Right lung (tissue), 10 donors: ENCODE data around the gene PSG6. TPM values are rescaled to one million over a fixed set of nuclear protein-coding genes. Genes with fewer than 3 reads are reported as not detected.
"Not testable (repeated sequence)": the region's sequence is repeated elsewhere in the genome, so short reads cannot be mapped to it uniquely, and the experiment has no call there.

Experiments
- DNase-seq, 2 donors: peaks; one replicate each; pipeline ENCODE4 v3.0.0-alpha.2; 2013
- long read RNA-seq, 8 donors: transcript quantifications; one replicate each; lab custom pipeline, GENCODE V29; 2026
- polyA plus RNA-seq, 5 donors: library from polyadenylated mRNA; unstranded; fragments of 120-200 nt; gene quantifications; one replicate each; pipeline versions ENCODE4 v1.2.1 to v1.2.3, GENCODE V29; 2013; ENCODE audit warnings: inconsistent platforms in 1 of 5, low replicate concordance in 1 of 5; ENCODE audit not compliant: insufficient read length in 5 of 5, insufficient read depth in 1 of 5

PSG6 gene
- polyA plus RNA-seq = under 1 TPM in 2 of 5 donors, not detected in 3; 0.20 to 0.30 TPM
- long read RNA-seq, donor 1, partial matches to known transcripts = 0 of 4 reads
- long read RNA-seq, donor 1, other reads (novel, unspliced or antisense) = 0 of 4 reads
- long read RNA-seq, donor 2 = 0 reads
- long read RNA-seq, donor 3 = 0 reads
- long read RNA-seq, donor 4 = 0 reads
- long read RNA-seq, donor 5 = 0 reads
- long read RNA-seq, donor 6 = 0 reads
- long read RNA-seq, donor 7 = 0 reads
- long read RNA-seq, donor 8 = 0 reads

DNA sequence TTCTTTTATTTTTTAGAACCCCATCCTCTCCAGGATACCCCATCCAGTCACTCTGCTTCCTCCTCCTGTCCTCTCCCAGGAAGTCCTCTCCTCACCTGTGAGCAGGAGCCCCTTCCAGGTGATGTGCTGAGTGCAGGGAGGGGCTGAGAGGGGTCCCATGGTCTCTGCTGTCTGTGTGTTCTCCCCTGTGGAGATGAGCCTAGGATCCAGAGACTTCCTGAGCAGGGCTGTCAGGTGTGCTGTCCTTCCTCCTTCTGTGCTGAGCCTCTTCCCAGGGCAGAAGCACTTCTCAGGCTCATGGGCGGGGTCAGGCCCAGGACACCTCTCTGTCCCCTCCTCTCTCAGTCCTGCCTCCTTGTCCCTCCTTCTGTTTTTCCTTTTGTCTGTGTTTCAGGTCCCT lies at the start of gene PSG6:
Gene PSG6, minus strand, starts transcription at position 261 of the 400 bp plus-strand sequence. Its CDS starts 102 bp downstream, at position 159.
- DNase-seq = not testable (repeated sequence)

GRCh38 chr19:42965176-42965575 lies 47.5 kb upstream of the PSG6 start:
- no peak for DNase-seq

DNA sequence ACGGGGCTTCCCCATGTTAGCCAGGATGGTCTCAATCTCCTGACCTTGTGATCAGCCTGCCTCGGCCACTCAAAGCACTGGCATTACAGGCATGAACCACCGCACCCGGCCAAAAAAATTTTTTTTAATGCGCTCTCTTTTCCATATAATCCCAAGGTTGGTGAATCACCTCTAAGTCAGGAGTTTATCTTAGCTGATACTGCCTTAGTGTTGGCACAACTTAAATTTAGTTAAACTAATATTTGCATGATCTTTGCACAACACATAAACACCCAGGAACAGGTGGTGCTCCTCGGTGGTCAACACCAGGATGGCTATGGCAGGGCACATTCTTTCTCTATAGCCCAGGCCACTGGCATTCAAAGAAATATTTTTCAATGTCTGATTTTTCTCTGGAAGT lies 43.4 kb upstream of the PSG6 start:
- no peak for DNase-seq

DNA sequence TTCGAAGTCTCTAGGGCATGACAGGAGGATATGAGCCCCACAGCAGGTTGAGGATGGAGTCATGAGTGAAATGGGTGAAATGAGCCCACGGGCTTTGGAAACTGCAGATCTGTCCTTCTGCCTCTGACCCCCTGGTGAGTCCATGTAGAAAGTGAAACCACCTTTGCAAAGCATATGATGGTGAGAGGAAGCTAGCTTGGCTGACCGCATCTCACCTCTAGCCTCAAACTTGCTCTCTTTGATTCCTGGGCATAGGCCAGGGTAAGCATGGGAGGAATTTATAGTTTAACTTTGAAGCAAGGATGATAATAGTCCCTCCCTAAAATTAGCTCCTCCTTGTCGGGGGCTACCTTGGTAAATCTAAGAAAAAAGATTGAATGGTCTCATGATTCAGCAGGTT lies 34.4 kb upstream of the PSG6 start:
- not testable (repeated sequence) for DNase-seq

- not testable (repeated sequence) for DNase-seq
Measured at GRCh38 chr19:42951476-42951875, 33.8 kb upstream of the PSG6 start.

DNA sequence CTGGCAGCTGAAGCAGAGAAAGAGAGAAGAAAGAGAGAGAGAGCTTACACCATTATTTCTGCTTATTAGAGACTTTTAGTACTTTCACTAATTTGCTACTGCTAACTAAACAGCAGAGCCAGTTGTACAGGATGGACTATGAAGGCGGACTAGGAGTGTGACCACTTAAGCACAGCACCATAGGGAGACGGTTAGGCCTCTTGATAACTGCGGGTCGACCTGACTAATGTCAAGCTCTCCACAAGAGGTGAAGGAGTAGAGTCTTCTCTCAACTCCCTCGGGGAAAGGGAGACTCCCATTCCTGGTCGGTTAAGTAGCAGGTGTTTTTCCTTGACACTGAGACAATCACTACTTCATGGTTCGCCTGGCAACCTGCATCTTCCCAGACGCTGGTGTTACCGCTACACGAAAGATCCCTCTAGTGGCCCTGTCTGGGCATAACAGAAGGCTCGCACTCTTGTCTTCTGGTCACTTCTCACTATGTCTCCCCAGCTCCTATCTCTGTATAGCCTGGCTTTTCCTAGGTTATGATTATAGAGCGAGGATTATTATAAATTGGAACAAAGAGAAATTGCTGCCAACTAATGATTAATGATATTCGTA lies 24.6 kb upstream of the PSG6 start:
- DNase-seq = no peak

- DNase-seq = not testable (repeated sequence)
Measured at GRCh38 chr19:42937107-42937506, 19.4 kb upstream of the PSG6 start, which contains the start of gene PSG7. Gene PSG7, minus strand, starts transcription at chr19:42937207. Its CDS starts 131 bp downstream, at chr19:42937076.

DNA sequence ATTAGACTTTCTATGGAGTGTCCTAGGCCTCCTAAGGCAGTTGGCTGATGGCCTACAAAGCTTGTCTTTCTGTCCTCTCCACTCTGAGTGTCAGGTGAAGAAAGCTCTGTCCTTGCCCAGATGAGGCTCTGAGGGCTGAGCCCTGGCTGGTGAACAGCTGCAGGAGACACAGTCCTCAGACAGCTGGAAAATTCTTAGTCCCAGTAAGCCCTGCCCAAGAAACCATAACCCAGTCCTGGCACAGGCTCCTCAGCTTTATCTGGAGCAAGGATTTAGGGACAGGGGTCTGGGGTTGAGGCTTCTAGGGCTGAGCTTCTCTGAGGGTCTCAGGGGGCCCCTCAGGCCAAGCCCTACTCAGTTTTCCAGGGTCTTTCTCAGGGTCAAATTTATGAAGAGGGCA lies 17.0 kb upstream of the PSG6 start:
- DNase-seq = not testable (repeated sequence)

GRCh38 chr19:42934183-42934582 lies 16.5 kb upstream of the PSG6 start:
- not testable (repeated sequence) for DNase-seq

DNA sequence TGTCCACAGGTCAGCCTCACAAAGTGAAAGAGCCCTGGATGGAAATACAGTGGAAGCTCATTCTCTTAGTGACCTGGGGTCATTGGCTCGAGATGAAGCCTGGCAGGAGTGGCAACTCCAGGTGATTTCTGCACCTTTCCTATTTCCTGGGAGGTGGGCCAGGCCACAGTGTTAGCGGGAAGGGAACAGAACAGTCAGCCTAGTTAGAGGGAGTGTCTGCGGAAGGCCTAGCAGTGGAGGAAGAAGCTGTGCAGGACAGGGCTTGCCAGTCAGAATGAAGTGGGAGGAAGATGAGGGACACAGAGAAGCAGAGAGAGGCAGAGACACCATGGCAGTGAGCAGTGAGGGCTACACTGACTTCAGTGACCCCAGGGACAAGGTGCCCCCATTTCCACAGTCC lies 15.7 kb upstream of the PSG6 start:
- not testable (repeated sequence) for DNase-seq

DNA sequence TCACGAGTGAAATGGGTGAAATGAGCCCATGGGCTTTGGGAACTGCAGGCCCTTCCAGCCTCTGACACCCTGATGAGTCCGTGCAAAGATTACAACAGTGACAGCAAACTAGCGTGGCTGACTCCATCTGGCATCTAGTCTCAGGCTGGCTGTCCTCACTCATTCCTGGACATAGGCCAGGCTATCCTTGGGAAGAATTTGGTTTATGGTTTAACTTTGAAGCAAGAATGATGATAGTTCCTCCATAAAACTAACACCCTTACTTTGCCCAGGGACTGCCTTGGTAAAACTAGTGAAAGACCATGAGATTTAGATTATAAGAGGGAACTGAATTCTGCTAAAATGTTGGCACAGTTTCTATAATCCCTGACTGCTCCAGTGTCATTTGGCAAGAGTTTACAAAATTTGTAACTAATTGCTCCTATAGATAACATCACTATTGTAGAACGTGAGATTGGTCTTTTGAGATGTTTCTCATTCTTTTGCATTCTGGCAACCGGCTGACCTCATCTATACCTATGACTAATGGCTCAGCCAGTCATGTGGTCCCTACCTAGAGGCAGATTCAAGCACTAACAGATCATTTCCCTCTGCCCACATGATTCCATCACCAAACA lies 14.9 kb upstream of the PSG6 start:
- DNase-seq = not testable (repeated sequence)

DNA sequence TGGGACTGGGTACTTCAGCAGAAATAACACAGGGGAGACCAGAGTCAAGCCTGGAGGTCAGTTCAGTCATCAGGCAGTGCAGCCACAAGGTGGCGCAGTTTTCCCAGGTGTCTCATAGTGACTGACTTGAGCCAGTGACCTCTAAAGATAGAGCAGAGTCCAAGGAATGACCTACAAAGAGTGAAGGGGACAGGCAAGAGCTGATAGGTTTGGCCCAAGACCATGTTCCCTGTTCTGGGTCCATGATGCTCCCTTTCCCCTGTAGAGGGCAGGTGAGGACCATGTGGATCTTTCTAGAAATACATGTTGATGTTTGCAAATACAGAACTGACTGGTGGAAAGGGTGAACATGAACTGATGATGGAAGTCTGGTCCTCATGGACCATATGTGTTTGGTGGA lies 12.5 kb upstream of the PSG6 start:
- not testable (repeated sequence) for DNase-seq

DNA sequence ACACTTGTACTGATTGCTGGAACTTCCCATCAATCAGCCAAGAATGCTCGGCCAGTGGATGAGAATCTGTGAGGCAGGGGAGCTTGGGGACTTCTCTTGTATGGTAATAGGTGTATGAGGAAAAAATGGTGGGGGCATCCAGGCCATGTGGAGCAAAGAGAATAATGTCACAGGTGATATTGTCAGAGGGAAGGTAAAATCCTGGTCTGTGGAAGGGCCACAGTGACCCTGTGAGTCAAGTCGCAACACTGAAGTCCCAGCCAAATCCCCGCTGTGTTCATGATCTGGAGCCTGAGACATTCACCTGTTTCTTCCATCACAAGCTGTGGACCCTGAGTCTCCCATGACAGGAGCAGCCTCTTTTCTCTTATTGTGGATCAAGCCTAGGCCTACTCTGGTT lies 11.2 kb upstream of the PSG6 start:
- DNase-seq = no peak

GRCh38 chr19:42926781-42927180 lies 9.1 kb upstream of the PSG6 start:
- DNase-seq = no peak

- DNase-seq = not testable (repeated sequence)
Measured at GRCh38 chr19:42923106-42923505, 5.4 kb upstream of the PSG6 start.

DNA sequence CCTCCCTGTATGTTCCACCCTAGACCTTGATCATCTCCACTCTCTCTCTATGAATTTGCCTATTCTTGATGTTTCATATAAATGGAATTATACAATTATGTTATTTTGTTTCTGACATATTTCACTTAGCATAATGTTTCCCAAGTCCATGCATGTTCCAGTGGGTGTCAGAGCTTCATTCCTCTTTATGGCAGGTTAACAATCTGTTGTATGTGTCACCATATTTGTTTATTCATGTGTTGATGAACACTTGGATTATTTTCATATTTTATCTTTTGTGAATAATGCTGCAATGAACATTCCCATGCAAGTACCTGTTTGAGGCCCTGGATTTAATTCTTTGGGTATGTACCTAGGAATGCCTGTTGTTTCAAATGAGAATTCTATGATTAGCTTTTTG lies 3.3 kb upstream of the PSG6 start:
- not testable (repeated sequence) for DNase-seq

DNA sequence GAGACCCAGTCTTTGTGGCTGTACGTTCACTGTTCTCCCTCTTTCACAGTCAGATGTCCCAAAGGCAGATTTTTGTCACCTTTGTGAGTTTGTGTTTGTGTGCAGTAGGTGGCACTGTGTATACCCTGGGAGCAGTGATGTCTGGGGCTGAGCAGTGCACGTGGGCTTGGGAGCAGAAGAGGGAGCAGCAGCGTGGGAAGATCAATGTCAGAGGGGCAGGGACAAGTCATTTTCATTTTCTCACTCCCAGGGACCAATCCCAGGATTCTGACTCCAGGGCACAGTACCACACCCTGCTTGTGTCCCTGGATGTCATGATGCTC lies 2.0 kb upstream of the PSG6 start:
- DNase-seq = no peak

GRCh38 chr19:42919070-42919756 lies 1.5 kb upstream of the PSG6 start:
- not testable (repeated sequence) for DNase-seq

DNA sequence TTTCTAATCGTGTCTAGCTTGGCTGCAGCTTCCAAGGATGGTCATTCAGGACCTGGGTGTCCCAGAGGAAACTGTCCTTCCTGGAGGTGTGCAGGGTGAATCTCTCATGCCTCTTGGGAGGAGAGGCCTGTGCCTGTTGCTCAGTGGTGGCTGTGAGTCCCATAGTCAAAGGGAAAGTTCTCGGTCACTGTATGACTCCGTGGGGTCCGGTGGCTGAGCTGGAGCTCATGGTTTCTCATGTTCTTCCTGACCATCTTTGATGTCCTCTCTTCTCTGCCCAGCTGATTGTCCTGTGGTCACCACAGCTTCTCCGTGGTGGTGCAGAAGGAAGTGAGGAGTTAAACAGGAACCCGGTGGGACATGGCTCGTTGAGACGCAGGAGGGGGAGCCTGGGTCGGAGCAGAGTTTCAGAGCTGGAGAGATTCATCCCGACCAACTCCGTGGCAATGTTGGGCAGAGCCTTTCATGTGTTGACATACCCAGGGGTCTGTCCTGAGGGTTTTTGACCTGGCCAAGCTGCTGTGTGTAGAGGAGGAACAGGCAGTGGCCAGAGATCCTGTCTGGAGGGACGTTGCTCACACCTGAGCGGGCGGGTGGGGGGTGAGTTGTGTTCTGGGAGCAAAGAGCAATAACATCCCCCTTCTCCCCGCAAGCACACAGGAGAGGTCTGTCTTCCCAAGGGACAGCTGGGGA lies 829 bp upstream of the PSG6 start:
- DNase-seq = not testable (repeated sequence)

DNA sequence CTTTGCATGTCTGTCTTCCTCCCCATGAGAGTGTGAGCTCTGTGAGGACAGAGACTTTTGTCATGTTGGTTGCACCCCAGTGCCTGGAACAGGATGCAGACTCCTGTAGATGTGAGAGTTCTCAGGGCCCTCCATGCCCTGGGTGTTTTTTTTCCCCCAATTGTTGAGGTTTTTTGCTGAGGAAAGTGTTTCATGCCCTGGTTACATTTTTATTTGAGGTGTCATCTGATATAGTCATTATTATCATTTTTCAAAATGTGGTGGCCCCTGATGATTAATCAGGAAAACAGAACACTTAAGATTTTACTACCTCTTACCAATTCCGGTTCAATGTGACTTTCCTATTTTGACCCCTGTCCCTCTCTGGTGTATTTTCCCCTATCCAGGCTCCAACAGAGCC lies 763 bp downstream of the PSG6 start:
- not testable (repeated sequence) for DNase-seq

DNA sequence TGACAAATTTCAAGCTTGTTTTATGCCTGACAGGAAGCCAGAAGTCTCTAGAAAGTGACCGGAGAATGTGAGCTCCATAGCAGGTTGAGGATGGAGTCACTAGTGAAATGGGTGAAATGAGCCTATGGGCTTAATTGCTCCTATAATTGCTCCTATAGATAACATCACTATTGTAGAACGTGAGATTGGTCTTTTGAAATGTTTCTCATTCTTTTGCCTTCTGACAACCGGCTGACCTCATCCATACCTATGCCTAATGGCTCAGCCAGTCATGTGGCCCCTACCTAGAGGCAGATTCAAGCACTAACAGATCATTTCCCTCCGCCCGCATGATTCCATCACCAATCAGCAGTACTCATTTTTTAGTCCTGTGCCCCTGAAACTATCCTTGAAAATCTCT lies 4.2 kb downstream of the PSG6 start:
- not testable (repeated sequence) for DNase-seq

DNA sequence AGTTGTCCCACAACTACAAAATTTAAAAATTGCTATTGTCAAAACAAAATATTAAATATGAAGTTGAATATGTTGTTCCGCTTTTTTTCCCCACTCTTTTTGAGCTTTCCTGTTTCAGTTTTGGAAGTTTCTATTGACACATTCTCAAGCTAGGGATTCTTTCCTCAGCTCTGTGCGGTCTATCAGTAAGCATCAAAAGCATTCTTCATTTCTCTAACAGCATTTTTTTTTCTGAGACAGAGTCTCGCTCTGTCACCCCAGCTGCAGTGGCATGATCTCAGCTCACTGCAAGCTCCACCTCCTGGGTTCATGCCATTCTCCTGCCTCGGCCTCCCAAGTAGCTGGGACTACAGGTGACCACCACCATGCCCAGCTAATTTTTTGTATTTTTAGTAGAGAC lies 4.8 kb downstream of the PSG6 start:
- DNase-seq = not testable (repeated sequence)
